ENCODE data around the gene RALGPS1. TPM values are rescaled to one million over a fixed set of nuclear protein-coding genes. Genes with fewer than 3 reads are reported as not detected.
A peak's percentile ranks its signal among the peaks of the same experiment; 100 is the strongest.

Gene RALGPS1
- total and polyA plus RNA-seq, 4 experiments from 2014 or later, result 0.84 to 10.3 (median 5.8) TPM

DNA sequence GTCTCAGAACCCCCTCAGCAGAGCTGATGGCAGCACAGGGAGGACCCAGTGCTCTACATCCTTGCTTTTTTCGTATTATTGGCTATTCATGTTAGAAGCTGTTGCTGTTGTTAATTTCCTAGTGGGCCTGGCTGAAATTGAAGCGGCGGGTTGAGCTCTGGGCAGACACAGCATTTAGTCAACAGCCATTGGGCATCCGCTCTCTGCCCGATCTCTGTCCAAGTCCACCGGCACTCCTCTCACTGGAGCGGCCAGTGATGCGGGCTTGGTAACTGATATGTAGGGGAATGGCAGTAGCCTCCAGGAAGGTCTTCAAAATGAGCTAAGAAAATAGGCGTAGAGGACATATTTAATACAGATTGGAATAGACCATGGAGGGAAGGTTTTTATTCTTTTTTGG lies 348.7 kb downstream of the RALGPS1 start:
- no peaks in the 10 kb centered on the region for H3K36me3 Mint-ChIP-seq
- H3K4me1 Mint-ChIP-seq, result no peaks in the 10 kb centered on the region
- intact Hi-C loops (cut with micrococcal nuclease), result no loop called here
- no peak overlapping the region for H3K4me3 ChIP-seq (ENCODE audit: low read length in 2 of 2)
- H3K27me3 Mint-ChIP-seq, result no peaks in the 10 kb centered on the region
- H3K27me3 ChIP-seq (ENCODE audit: insufficient read depth, low read length), result no peaks in the 10 kb centered on the region
- H3K27ac Mint-ChIP-seq, result peak overlapping the region in 1 of 7 donors; percentile 2
- H3K4me1 ChIP-seq (ENCODE audit: insufficient read depth, low read length), result no peaks in the 10 kb centered on the region
- ChIA-PET CTCF (ENCODE audit: partially characterized antibody) (no interaction called here), POLR2A (ENCODE audit: partially characterized antibody) (no interaction called here)
- H3K36me3 ChIP-seq (ENCODE audit: insufficient read depth, low read length), result no peaks in the 10 kb centered on the region
- no peak for DNase-seq
- H3K9me3 ChIP-seq (ENCODE audit: control insufficient read depth in 1 of 2, low read length in 2 of 2), result no peaks in the 10 kb centered on the region
- H3K4me3 Mint-ChIP-seq, result no peak overlapping the region
- H3K27ac ChIP-seq (ENCODE audit: low read depth, low read length), result no peak overlapping the region
- no peaks in the 10 kb centered on the region for H3K9me3 Mint-ChIP-seq

DNA sequence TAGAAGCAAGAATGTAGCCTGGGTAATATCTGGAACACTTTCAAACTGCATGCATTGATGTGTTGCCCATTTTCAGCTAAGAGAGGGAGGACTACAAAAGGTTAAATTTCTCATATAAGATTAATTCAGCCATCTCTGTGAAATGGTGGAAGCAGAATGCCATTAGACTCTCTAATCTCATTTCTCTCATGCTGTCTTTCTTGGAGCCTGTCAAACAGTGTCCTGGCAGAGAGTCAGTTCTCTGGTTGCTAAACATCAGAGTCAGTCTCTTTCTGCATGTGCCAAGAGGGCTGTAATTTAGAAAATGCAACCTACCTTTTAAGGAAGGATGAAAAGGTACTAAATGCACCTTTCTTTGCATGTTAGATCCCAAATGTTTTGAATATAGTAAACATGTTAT lies 349.1 kb downstream of the RALGPS1 start:
- no peaks in the 10 kb centered on the region for H3K27me3 ChIP-seq (ENCODE audit: insufficient read depth, low read length)
- ChIA-PET POLR2A (ENCODE audit: partially characterized antibody) (no interaction called here), CTCF (ENCODE audit: partially characterized antibody) (no interaction called here)
- no peak for DNase-seq
- H3K36me3 Mint-ChIP-seq, result no peaks in the 10 kb centered on the region
- no peaks in the 10 kb centered on the region for H3K9me3 ChIP-seq (ENCODE audit: control insufficient read depth in 1 of 2, low read length in 2 of 2)
- H3K4me1 Mint-ChIP-seq, result no peaks in the 10 kb centered on the region
- H3K4me3 Mint-ChIP-seq, result no peak overlapping the region
- no peak overlapping the region for H3K27ac ChIP-seq (ENCODE audit: low read depth, low read length)
- no peaks in the 10 kb centered on the region for H3K4me1 ChIP-seq (ENCODE audit: insufficient read depth, low read length)
- no peak overlapping the region for H3K4me3 ChIP-seq (ENCODE audit: low read length in 2 of 2)
- no peaks in the 10 kb centered on the region for H3K36me3 ChIP-seq (ENCODE audit: insufficient read depth, low read length)
- no peaks in the 10 kb centered on the region for H3K9me3 Mint-ChIP-seq
- H3K27me3 Mint-ChIP-seq, result no peaks in the 10 kb centered on the region
- H3K27ac Mint-ChIP-seq, result no peak overlapping the region
- intact Hi-C loops (cut with micrococcal nuclease), result no loop called here

DNA sequence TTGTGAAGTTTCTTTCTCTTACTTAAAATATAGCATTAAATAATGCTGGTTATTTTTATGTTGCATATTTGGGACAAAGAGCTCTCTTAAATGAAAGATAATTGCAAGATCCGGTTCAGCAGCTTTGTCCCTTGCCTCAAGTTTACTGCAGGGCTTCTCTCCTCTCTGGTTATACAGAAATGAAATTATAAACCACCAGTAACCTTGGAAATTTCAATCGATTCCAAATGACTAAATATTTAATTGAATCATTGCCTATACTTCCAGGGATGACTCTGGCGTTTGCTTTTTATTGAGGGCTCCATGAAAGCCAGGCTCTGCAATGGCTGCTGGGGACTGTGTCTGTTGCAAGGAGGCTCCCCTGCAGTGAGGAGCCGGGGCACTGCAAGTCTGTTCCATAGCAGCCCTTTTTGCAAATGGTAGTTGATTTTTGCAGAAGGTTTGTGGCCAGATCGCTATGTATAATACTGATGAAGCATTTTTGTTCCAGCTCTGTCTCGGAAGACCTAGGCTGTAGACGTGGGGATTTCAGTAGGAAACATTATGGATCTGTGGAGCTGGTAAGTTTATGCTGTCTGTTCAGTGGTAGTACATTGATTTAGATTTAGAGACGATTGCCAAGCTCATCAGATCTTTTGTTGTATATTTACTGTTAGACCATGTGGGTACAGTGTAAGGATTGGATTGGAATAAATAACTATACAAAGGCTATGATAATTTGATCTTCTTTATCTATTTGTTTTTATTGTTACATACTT lies 350.1 kb downstream of the RALGPS1 start, which contains the start of gene GARNL3:
Gene GARNL3, plus strand, starts transcription at position 313 of the 758 bp plus-strand sequence. Its CDS starts 104 bp downstream, at position 417.
- DNase-seq, result no peak
- H3K4me1 ChIP-seq (ENCODE audit: insufficient read depth, low read length), result no peaks in the 10 kb centered on the region
- H3K27me3 ChIP-seq (ENCODE audit: insufficient read depth, low read length), result no peaks in the 10 kb centered on the region
- H3K36me3 Mint-ChIP-seq, result no peaks in the 10 kb centered on the region
- H3K9me3 Mint-ChIP-seq, result no peaks in the 10 kb centered on the region
- no peak within 1 kb of the TSS for H3K4me3 ChIP-seq (ENCODE audit: low read length in 2 of 2)
- H3K36me3 ChIP-seq (ENCODE audit: insufficient read depth, low read length), result no peaks in the 10 kb centered on the region
- H3K27ac ChIP-seq (ENCODE audit: low read depth, low read length), result no peak within 1 kb of the TSS
- ChIA-PET POLR2A (ENCODE audit: partially characterized antibody) (no interaction called here), CTCF (ENCODE audit: partially characterized antibody) (no interaction called here)
- H3K27me3 Mint-ChIP-seq, result no peaks in the 10 kb centered on the region
- H3K4me3 Mint-ChIP-seq, result no peak within 1 kb of the TSS
- no peaks in the 10 kb centered on the region for H3K4me1 Mint-ChIP-seq
- intact Hi-C loops (cut with micrococcal nuclease), result no loop called here
- no peaks in the 10 kb centered on the region for H3K9me3 ChIP-seq (ENCODE audit: control insufficient read depth in 1 of 2, low read length in 2 of 2)
- no peak within 1 kb of the TSS for H3K27ac Mint-ChIP-seq

DNA sequence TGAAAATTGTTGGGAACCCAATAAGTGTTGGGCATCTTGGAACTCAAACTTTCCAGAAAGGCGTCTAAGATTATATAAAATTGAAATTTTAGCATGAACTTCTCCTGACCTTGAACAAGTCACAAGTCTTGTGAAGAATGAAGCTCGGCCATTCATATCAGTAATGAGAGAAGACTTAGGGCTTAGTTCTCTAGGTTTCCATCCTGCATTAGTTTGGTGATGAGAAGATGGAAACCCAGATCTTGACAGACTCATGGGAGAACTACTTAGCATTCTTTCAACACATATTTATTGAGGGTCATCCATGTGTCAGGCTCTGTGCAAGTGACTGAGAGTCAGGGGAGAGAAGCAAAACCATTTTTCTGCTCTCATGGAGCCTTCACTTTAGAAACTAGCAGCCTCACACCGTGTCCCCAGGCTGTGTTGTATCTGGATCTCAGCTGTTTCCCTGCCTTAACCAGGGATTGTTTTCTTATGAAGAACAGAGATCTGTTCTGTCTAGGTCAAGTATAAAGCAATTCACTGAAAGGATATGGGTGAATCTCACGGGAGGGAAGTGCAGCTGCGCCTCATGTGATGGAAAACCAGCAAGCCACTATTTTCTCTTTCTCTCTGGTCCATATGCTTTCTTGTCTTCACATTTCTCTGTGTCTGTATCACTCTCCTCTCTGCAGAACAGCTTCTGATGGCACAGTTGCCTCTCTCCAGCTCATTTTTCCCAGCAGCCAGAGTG lies 353.4 kb downstream of the RALGPS1 start:
- intact Hi-C loops (cut with micrococcal nuclease), result no loop called here
- Histone ChIP-seq H3K4me1 (ENCODE audit: insufficient read depth, low read length) (no peaks in the 10 kb centered on the region), H3K4me3 (ENCODE audit: low read length in 2 of 2) (no peak overlapping the region), H3K9me3 (ENCODE audit: control insufficient read depth in 1 of 2, low read length in 2 of 2) (no peaks in the 10 kb centered on the region), H3K27ac (ENCODE audit: low read depth, low read length) (no peak overlapping the region), H3K27me3 (ENCODE audit: insufficient read depth, low read length) (no peaks in the 10 kb centered on the region), H3K36me3 (ENCODE audit: insufficient read depth, low read length) (no peaks in the 10 kb centered on the region)
- H3K4me3 Mint-ChIP-seq, result no peak overlapping the region
- no peak overlapping the region for H3K27ac Mint-ChIP-seq
- ChIA-PET POLR2A (ENCODE audit: partially characterized antibody) (no interaction called here), CTCF (ENCODE audit: partially characterized antibody) (no interaction called here)
- peaks cover 0 to 7% of the 10 kb centered on the region in 2 donors for H3K27me3 Mint-ChIP-seq
- H3K36me3 Mint-ChIP-seq, result no peaks in the 10 kb centered on the region
- no peak for DNase-seq
- no peaks in the 10 kb centered on the region for H3K9me3 Mint-ChIP-seq
- H3K4me1 Mint-ChIP-seq, result no peaks in the 10 kb centered on the region

- DNase-seq, result no peak
- H3K36me3 Mint-ChIP-seq, result no peaks in the 10 kb centered on the region
- peaks cover 0 to 7% of the 10 kb centered on the region in 2 donors for H3K27me3 Mint-ChIP-seq
- Histone ChIP-seq H3K36me3 (ENCODE audit: insufficient read depth, low read length) (no peaks in the 10 kb centered on the region), H3K4me3 (ENCODE audit: low read length in 2 of 2) (no peak overlapping the region), H3K27me3 (ENCODE audit: insufficient read depth, low read length) (no peaks in the 10 kb centered on the region), H3K9me3 (ENCODE audit: control insufficient read depth in 1 of 2, low read length in 2 of 2) (no peaks in the 10 kb centered on the region), H3K27ac (ENCODE audit: low read depth, low read length) (no peak overlapping the region), H3K4me1 (ENCODE audit: insufficient read depth, low read length) (no peaks in the 10 kb centered on the region)
- intact Hi-C loops (cut with micrococcal nuclease), result no loop called here
- H3K9me3 Mint-ChIP-seq, result no peaks in the 10 kb centered on the region
- POLR2A ChIA-PET (ENCODE audit: partially characterized antibody), result no interaction called here
- CTCF ChIA-PET (ENCODE audit: partially characterized antibody), result no interaction called here
- no peaks in the 10 kb centered on the region for H3K4me1 Mint-ChIP-seq
- H3K27ac Mint-ChIP-seq, result no peak overlapping the region
- no peak overlapping the region for H3K4me3 Mint-ChIP-seq
These were observed 354.9 kb downstream of the RALGPS1 start for GRCh38 chr9:127269449-127269848.

Other genes starting within 250 kb of the RALGPS1 start
- gene ZBTB43, start 109.7 kb upstream of the RALGPS1 start, total RNA-seq, result 10 to 100 TPM; 19.9 to 22.7 TPM
- gene ZBTB43, start 109.7 kb upstream of the RALGPS1 start, polyA plus RNA-seq, result 10 to 100 TPM in 1 of 2 donors, 1 to 10 TPM in 1; 8.2 to 11.4 TPM
- gene ZBTB34, start 54.1 kb upstream of the RALGPS1 start, total RNA-seq, result 10 to 100 TPM in 1 of 2 experiments, 1 to 10 TPM in 1; 9.4 to 10.1 TPM
- gene ZBTB34, start 54.1 kb upstream of the RALGPS1 start, polyA plus RNA-seq, result under 1 TPM; 0.35 to 0.99 TPM
- gene ANGPTL2, start 207.9 kb downstream of the RALGPS1 start, total RNA-seq, result not detected
- gene ANGPTL2, start 207.9 kb downstream of the RALGPS1 start, polyA plus RNA-seq, result not detected